ENCODE measurements around the gene TOMM70. TPM values are rescaled to one million over a fixed set of nuclear protein-coding genes. Genes with fewer than 3 reads are reported as not detected.

TOMM70 gene
- polyA plus RNA-seq, 1 donor, result 52.4 TPM

DNA sequence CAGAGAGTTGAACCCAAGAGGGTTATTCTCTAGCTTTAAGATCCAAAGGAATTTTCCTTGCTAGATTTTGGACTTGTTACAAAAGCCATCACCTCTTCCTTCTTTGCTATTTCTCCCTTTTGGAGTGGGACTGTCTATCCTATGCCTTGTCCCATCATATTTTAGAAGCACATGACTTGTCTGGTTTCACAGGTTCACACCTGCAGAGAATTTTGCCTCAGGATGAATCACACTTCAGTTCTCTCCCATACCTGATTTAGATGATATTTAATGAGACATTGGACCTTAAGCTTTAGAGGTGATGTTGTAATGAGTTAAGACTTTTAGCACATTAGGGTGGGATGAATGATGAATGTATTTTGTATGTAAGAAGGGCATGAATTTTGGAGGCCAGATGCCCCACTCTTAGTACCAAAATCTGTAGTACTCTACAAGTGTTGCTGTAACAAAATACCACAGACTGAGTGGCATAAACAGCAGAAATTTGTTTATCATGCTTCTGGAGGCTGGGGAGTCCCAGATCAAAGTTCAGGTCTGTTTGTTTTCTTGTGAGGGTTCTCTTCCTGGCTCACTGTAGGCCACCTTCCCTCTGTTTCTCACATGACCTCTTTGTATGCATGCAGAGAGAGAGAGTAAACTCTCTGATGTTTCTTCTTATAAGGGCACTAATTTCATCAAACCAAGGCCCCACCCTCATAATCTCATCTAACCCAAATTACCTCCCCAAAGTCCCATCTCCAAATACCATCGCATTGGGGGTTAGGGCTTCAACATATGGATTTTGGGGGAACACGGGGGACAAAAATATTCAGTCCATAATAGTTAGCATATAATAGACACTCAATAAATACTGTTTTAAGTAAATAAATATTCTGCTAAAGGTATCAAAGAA is 10.4 kb upstream of the TOMM70 start:
- DNase-seq, result no peak

- no peak for DNase-seq
Observed at GRCh38 chr3:100407977-100408532, 7.2 kb upstream of the TOMM70 start.

- no peak for DNase-seq
Observed at GRCh38 chr3:100407164-100407563, 6.3 kb upstream of the TOMM70 start.

DNA sequence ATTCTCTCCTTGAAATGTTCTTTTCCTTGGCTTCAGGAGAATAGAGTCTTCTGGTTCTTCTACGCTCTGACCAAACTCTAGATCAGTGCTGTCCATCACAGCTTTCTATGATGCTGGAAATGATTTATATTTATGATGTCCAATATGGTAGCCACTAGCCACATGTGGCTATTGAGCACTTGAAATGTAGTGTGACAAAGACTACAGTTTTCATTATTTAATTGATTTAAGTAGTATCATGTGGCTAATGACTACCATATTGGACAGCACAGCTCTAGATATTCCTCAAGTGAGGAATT is 3.3 kb upstream of the TOMM70 start:
- no peak for DNase-seq

DNA sequence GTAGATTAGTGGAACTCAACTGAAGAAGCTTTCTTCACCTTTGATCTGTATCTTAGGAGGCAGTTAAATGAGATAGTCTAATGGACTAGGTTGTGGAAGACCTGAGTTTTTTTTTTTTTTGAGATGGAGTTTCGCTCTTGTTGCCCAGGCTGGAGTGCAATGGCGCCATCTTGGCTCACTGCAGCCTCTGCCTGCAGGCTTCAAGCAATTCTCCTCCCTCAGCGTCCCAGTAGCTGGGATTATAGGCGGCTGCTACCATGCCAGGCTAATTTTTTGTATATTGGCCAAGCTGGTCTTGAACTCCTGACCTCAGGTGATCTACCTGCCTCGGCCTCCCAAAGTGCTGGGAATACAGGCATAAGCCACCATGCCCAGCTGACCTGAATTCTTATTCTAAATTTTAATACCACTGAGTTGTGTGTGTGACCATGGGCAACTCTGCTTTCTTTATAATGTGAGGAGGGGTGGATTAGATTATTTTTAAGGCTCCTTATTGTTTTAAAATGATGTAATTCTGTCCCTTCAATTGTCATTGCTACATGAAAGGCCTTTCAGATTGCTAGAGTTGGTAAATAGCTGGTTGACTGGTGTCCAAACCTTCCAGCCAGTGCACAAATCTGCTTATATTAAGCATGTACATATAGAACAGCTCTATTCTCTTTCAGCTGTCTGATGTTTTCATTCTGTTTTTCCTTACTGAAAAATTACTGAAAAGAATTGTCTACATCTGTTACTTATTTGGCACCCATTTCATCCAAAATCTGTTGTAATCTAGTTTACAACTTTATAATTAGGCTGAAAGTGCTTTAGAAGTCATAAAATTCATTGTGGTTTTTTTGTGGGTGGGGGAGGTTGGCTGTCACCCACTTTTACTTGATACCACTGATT is 2.7 kb upstream of the TOMM70 start:
- no peak for DNase-seq

DNA sequence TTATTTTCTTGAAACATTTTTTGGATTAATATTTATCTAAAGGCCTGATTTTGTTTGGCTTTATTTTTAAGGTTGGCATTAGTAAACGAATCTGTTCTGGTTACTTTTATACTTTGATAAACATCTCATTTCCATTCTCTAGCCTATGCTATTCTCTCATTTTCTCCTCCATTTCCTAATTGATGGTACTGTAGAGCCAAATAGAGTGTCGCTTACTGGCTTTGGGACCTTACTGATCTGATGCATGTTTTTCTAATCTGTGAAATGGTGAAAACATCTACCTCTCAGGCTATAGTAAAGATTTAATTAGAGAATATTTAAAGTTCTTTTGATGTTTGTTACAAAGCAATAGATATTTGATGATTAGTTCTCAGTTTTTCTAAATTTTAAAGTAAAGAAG is 2.0 kb upstream of the TOMM70 start:
- DNase-seq, result no peak

DNA sequence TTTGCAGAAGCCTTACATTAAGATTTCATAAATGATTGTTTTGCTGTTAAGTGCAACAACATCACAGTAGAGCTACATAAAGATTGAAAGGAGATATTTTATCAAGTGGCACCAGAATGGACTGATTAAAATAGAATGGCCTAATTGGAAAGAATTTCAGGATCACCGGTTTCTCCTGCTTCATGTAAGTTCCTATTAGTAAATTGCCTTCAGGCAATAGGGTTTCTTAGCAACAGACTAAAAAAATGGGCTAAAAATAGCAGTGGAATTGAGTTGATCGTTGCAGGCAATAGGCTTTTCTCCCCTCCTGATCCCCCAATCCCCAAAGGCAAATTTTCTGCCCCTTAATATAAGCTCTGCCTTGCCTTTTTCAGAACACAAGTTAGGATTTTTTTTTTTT is 1.4 kb upstream of the TOMM70 start:
- DNase-seq, result peak; percentile 59

- no peak for DNase-seq
Observed at GRCh38 chr3:100401674-100402041, 769 bp upstream of the TOMM70 start.

DNA sequence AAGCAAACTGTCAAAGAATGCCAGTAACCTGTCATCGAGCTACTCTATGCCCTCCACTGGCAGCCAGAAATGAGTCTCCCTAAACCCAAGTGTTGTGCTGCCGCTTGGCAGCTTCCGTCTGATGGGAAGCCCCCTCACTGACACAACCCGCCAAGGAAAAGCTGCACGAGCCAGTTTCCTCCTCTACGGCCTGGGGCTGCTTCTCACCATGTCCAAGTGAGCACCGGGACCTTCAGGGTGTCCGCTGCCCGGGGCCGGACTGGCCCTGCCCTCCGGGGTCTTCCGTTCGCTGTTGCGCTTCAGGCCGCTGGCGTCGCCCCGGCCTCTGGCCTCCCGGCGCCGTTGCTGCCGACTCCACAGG is 490 bp downstream of the TOMM70 start:
- DNase-seq, result no peak

GRCh38 chr3:100399341-100400071 is 1.4 kb downstream of the TOMM70 start:
- DNase-seq, result no peak

DNA sequence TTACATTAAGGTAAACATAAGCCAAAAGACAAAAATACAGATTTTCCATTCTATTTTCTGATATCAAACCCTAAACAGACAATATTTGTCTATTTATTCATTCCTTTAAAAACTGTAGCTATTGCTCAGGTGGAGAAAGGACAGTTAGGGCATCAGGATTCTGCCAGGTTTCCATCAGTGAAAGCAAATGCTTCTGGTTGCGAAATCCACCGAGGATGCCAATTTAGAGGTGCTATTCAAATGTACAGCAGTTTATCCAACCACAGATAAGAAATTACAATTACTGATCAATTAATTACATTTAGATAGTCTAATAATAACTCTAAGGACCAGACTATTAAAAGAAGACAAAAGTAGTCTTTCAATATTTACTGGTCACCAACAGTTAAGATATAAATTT is 3.9 kb downstream of the TOMM70 start:
- DNase-seq, result no peak

- no peak for DNase-seq
Observed at GRCh38 chr3:100395679-100396431, 5.0 kb downstream of the TOMM70 start.

DNA sequence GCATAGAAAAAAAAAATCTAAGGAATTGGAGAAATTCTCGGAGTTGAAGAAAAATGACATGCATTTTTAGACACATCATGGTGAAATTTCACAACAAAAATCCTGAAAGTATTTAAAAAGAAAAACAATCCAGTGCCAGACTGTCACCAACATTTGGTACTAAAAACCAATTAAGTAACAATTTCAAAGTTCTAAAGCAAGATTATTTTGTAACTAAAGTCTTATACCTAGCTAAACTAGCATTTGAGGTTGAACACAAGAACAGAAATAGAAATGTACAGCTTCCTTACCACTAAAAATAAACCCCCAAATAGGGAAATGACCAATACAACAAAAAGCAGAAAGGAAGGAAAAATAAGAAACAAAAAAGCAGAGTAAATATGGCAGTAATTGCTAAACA is 11.9 kb downstream of the TOMM70 start:
- DNase-seq, result no peak

DNA sequence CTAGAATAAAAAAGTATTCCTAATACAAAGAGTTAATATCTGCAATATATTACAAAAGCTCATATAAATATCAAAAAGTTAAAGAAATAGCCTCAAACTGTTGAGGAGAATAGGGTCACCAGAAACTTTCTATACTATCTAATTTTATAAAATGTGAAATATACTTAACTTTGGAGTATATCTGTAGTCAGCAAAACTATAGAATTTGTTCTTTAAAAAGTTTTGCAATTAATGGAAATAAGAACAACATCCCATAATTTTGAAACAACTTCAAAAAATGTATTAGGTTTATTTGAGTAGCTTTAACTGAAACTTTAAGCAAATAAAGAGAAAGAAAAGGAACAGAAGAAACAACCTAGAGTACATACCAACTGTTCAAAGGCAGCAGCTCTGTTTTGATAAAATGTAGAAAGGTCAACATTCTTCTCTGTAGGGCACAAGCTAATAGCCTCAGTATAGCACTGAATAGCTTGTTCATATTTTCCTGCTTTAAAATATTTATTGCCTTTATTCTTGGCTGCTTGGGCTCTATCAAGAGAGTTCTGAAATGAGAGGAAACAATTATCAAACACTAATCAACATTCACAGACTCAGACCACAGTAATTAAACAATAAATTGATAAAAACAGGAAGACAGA is 14.3 kb downstream of the TOMM70 start:
- DNase-seq, result no peak

- no peak for DNase-seq
Observed at GRCh38 chr3:100384733-100385525, 16.0 kb downstream of the TOMM70 start.

DNA sequence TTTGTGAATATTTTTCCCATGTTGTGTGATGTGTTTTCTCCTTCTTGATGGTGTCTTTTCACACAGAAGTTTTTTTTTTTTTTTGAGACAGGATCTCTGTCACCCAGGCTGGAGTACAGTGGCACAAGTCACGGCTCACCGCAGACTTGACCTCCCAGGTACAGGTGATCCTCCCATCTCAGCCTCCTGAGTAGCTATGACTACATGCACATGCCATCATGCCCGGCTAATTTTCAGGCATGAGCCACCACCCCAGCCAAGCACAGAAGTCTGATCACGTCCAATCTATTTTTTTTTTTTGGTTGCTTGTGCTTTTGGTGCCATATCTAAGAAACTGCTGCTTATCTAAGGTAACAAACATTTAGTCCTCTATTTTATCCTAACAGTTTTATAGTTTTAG is 24.6 kb downstream of the TOMM70 start:
- DNase-seq, result no peak

- DNase-seq, result no peak
Observed at GRCh38 chr3:100374521-100374920, 26.4 kb downstream of the TOMM70 start.

DNA sequence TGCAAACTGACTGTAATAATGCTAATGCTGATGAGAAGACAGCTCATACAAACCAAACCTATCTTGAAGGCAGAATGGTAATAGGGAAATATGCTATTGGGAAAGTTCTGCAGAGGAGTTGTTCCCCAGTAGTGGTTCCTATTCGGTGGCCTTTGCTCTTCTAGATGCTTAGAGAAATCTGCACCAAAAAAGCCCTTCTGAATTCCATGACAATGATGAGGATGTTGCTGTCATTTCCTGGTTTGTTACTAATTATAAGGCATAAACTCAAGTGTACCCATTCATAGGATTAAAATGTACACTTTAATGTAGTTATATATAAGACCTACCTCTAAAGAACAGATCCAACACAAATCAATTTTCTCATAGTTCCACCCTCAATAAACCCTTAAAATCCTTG is 30.1 kb downstream of the TOMM70 start:
- no peak for DNase-seq

GRCh38 chr3:100368441-100368840 is 32.4 kb downstream of the TOMM70 start:
- DNase-seq, result no peak

- no peak for DNase-seq
Observed at GRCh38 chr3:100366424-100366823, 34.5 kb downstream of the TOMM70 start.

- DNase-seq, result no peak
Observed at GRCh38 chr3:100364421-100364820, 36.5 kb downstream of the TOMM70 start.
